ENCODE data around the gene PEX10.

PEX10 gene

DNA sequence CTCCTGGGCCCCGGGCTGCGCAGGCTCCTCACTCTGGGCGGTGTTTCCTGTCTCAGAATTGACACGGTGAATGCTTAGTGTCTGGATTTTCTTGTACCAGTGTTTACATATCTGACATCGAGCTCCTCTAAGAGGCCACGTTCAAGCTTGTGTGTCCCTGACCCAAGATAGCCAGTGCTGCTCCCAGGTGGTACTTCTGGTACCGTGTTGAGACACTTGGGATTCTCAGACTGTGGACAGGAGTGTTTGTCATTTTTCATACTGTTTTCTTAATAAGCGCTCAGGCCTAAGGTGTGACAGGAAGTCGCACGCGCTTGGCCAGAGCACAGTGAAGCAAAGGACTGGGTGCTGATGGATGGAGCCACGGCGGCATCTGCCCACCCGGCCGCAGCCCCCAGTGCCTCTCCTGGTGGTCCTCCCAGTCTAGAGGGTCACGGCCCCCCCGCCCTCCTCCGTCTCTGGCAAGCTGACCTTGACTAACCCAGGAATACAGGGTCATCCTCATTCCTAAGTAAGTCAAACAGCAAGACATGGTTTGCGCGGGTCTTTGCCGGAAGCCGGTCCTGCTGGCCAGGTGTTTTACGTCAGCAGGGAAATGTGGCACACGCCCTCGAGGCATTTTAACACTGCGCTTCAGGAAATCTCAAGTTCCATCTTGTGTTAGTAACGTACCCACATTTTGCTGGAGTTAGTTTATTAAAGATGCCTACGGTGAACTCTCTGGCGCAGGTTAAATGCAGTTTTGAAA, 8.0 kb downstream of the PEX10 start:
- H3K27ac ChIP-seq = no peak overlapping the region
- no peak for TF ChIP-seq ZFX (IDR thresholded peaks at IDR 0.05)
- TF ChIP-seq, protein P1, sequence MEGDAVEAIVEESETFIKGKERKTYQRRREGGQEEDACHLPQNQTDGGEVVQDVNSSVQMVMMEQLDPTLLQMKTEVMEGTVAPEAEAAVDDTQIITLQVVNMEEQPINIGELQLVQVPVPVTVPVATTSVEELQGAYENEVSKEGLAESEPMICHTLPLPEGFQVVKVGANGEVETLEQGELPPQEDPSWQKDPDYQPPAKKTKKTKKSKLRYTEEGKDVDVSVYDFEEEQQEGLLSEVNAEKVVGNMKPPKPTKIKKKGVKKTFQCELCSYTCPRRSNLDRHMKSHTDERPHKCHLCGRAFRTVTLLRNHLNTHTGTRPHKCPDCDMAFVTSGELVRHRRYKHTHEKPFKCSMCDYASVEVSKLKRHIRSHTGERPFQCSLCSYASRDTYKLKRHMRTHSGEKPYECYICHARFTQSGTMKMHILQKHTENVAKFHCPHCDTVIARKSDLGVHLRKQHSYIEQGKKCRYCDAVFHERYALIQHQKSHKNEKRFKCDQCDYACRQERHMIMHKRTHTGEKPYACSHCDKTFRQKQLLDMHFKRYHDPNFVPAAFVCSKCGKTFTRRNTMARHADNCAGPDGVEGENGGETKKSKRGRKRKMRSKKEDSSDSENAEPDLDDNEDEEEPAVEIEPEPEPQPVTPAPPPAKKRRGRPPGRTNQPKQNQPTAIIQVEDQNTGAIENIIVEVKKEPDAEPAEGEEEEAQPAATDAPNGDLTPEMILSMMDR (conservative IDR thresholded peaks at IDR 0.05) = no peak

DNA sequence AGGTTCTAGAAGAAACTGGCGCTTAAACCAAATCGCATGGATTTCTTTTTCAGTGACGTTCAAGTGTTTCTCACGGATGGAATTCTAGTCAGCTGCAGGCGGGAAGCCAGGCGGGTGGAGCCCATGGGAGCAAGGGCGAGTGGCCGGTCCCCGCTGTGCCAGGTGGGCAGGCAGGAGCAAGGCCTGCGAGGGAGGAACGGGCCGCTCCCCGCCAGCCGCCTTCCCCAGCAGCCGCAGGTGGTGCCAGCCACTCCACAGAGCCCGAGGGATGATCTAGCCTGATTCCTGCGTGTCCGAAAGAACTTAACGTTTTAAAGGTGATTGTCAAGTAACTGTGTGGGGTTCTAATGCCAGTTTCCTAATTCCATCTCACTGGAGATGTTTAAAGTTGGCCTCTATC, 9.1 kb downstream of the PEX10 start:
- no peak overlapping the region for H3K27ac ChIP-seq
- TF ChIP-seq, protein P1 (conservative IDR thresholded peaks at IDR 0.05) = no peak
- no peak for TF ChIP-seq ZFX (IDR thresholded peaks at IDR 0.05)

DNA sequence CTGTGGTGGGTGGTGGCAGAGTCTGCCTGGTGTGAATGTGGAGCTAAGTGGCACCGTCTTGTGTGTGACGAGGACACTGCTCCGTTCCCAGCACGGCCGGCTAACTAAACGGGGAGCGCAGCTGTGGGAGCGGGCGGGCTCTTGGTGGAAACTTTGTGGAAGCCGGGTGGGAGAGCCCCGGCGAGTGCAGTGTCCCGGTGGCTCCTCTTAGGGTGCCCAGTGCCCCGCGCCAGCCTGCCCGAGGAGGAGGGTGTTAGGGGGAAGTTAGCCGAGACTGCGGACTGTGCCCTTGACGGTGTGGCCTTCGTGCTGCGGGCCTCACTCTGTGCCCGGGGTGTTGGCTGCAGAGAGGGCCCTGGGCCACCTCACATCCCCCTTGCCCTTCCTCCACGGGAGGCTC, 9.9 kb downstream of the PEX10 start:
- no peak for TF ChIP-seq ZFX (IDR thresholded peaks at IDR 0.05)
- TF ChIP-seq, protein P1 (conservative IDR thresholded peaks at IDR 0.05) = no peak
- H3K27ac ChIP-seq = no peak overlapping the region

DNA sequence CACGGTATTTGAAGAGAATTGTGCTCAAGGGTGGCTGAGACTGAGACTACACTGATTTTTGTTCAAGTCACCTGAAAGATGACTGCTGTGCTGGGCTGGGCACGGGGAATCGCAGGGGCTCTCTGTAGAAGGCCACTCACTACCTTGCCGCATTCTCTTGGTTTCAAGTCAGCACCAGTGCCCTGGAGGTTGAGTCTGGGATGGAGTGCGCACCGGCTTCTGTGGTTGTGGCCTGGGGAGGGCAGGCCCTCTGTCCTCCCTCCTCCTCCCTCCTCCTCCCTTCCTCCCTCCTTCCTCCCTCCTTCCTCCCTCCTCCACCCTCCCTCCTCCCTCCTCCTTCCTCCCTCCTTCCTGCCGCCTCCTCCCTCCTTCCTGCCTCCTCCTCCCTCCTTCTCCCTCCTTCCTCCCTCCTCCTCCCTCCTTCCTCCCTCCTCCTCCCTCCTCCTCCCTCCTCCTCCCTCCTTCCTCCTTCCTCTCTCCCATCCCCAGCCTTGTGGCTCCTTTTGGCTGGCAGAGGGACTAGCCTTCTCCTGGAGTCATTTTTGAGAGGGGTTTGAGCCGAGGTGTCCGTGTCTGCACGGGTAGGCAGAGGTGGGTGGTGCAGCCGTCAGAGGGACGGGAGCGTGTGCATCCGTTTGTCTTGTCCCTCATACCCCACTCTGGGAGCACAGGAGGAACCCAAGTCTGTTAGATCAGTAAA, 11.3 kb downstream of the PEX10 start:
- no peak overlapping the region for H3K27ac ChIP-seq
- no peak for TF ChIP-seq ZFX (IDR thresholded peaks at IDR 0.05)
- TF ChIP-seq, protein P1 (conservative IDR thresholded peaks at IDR 0.05) = no peak

DNA sequence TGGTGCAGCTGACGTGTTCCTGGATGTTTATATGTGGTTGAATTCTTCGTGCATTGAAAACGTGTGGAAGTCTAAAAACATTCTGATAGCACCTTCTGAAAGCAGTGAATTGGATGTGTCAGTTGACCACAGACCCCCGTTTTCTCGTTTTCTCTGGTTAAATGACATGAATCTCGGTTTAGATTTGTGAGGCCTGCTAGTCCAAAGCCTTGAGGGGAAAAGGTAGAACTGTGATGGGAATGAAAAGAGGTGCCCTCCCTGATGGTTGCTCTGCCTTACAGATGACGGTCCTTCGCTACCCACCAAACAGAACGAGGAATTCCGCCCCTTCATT, 11.8 kb downstream of the PEX10 start:
- H3K27ac ChIP-seq = no peak overlapping the region
- TF ChIP-seq, protein P1 (conservative IDR thresholded peaks at IDR 0.05) = no peak
- TF ChIP-seq ZFX (IDR thresholded peaks at IDR 0.05) = no peak

DNA sequence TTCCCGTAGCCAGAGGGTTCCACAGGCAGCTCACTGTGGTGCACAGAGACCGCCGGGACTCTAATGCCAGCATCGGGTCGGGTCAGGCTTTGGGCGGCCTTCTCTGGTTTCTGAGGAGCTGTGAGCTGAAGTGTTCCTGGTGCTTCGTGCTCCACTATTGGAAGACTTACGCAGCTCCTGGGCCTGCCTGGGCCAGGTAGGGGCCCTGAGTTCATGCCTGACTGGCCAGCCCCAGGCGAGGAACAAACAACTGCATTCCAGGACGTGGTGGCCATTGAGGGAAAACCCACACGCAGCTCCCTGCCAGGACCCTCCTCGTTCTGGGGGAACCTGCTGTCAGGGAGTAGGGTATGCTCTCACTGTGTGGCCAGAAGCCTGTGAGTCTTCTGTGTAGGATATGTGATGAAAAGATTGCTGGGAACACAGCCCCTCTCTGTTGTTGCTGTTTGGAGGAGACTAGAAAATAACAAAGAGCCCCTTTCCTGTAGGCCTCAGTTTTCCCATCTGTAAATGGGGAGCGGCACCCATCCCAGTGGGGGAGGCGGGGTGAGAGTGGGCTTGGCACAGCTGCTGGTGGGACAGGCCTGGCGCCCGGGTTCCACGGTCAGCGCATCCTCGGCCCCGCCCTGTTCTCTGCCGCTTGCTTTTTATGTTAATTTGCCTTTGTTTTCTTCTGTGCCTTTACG, 12.3 kb downstream of the PEX10 start:
- no peak overlapping the region for H3K27ac ChIP-seq
- TF ChIP-seq ZFX (IDR thresholded peaks at IDR 0.05) = no peak
- TF ChIP-seq, protein P1 (conservative IDR thresholded peaks at IDR 0.05) = no peak

DNA sequence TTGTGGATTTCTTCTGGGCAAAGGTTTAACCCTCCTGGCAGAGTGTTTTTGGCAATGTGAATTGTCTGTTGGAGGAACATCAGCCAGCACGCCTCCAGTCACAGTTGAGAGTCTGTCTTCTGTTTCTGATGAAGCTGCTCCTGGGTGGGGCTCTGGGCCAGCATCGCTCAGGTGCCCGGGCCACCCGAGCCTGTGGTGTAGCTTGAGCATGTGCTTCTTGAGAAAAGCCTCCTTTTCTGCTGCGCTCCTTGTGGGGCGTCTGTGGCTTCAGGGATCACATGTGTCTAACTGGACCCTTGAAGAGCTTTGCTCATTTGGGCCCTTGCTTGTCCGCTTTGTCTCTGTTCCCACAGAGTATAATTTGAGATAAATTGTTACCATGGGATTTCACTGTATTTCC, 13.5 kb downstream of the PEX10 start:
- no peak overlapping the region for H3K27ac ChIP-seq
- no peak for TF ChIP-seq ZFX (IDR thresholded peaks at IDR 0.05)
- TF ChIP-seq, protein P1 (conservative IDR thresholded peaks at IDR 0.05) = no peak

Data from C4-2B (cell line).